ENCODE results near the gene BPIFB6.

The BPIFB6 gene

GRCh38 chr20:33069673-33070072, 38.2 kb downstream of the BPIFB6 start:
- no peak overlapping the region for H3K4me3 ChIP-seq (ENCODE audit: low read depth, low read length)
- H3K9ac ChIP-seq (ENCODE audit: low read length) = no peak overlapping the region
- no peak overlapping the region for H2BK5ac ChIP-seq (ENCODE audit: low read depth, low read length, poor library complexity)
- H4K12ac ChIP-seq (ENCODE audit: low read depth, low read length) = no peak overlapping the region
- no peaks in the 10 kb centered on the region for H3K79me2 ChIP-seq (ENCODE audit: control insufficient read depth, insufficient read depth, low read length, poor library complexity)
- no peak overlapping the region for H4K91ac ChIP-seq (ENCODE audit: low read depth, low read length)
- H3K4me2 ChIP-seq (ENCODE audit: low read length) = no peak overlapping the region
- DNase-seq = no peak
- H3K9me3 ChIP-seq (ENCODE audit: insufficient read depth, low read depth, low read length) = no peaks in the 10 kb centered on the region
- WGBS (ENCODE audit: extremely low coverage, insufficient coverage, insufficient read length) = no CpG with 5 or more reads among the region's 9 CpGs
- H2BK12ac ChIP-seq (ENCODE audit: low read length) = no peak overlapping the region
- H3K23ac ChIP-seq (ENCODE audit: low read length) = no peak overlapping the region
- H3K27ac ChIP-seq (ENCODE audit: low read depth, low read length) = no peak overlapping the region
- H2BK120ac ChIP-seq (ENCODE audit: insufficient read depth, low read length, poor library complexity) = no peak overlapping the region
- H3K27me3 ChIP-seq (ENCODE audit: insufficient read depth, low read length) = no peaks in the 10 kb centered on the region
- no peaks in the 10 kb centered on the region for H3K4me1 ChIP-seq (ENCODE audit: control insufficient read depth in 1 of 2, insufficient read depth in 2 of 2, low read length in 2 of 2)
- no peaks in the 10 kb centered on the region for H3K79me1 ChIP-seq (ENCODE audit: low read length)
- no peak overlapping the region for H3K4ac ChIP-seq (ENCODE audit: low read depth, low read length)
- no peak overlapping the region for H2AFZ ChIP-seq (ENCODE audit: insufficient read depth, low read length, poor library complexity)
- no peak overlapping the region for H2AK5ac ChIP-seq (ENCODE audit: low read length)
- H3K18ac ChIP-seq (ENCODE audit: low read length) = no peak overlapping the region
- no peaks in the 10 kb centered on the region for H3K36me3 ChIP-seq (ENCODE audit: control insufficient read depth in 1 of 2, insufficient read depth in 2 of 2, low read length in 2 of 2)
- no peak overlapping the region for H4K8ac ChIP-seq (ENCODE audit: low read depth, low read length)
- H3K14ac ChIP-seq (ENCODE audit: low read length) = no peak overlapping the region

GRCh38 chr20:33070111-33071053, 38.9 kb downstream of the BPIFB6 start:
- no peaks in the 10 kb centered on the region for H3K36me3 ChIP-seq (ENCODE audit: control insufficient read depth in 1 of 2, insufficient read depth in 2 of 2, low read length in 2 of 2)
- H3K27me3 ChIP-seq (ENCODE audit: insufficient read depth, low read length) = no peaks in the 10 kb centered on the region
- H2AK5ac ChIP-seq (ENCODE audit: low read length) = no peak overlapping the region
- no peak overlapping the region for H4K12ac ChIP-seq (ENCODE audit: low read depth, low read length)
- H3K4me2 ChIP-seq (ENCODE audit: low read length) = no peak overlapping the region
- no peaks in the 10 kb centered on the region for H3K79me1 ChIP-seq (ENCODE audit: low read length)
- no peak overlapping the region for H4K91ac ChIP-seq (ENCODE audit: low read depth, low read length)
- no peak overlapping the region for H3K9ac ChIP-seq (ENCODE audit: low read length)
- no peak overlapping the region for H4K8ac ChIP-seq (ENCODE audit: low read depth, low read length)
- H3K23ac ChIP-seq (ENCODE audit: low read length) = no peak overlapping the region
- no peaks in the 10 kb centered on the region for H3K4me1 ChIP-seq (ENCODE audit: control insufficient read depth in 1 of 2, insufficient read depth in 2 of 2, low read length in 2 of 2)
- whole genome bisulfite sequencing (ENCODE audit: extremely low coverage, insufficient coverage, insufficient read length) = no CpG with 5 or more reads among the region's 19 CpGs
- no peak overlapping the region for H2BK120ac ChIP-seq (ENCODE audit: insufficient read depth, low read length, poor library complexity)
- no peak overlapping the region for H3K4ac ChIP-seq (ENCODE audit: low read depth, low read length)
- no peak overlapping the region for H3K14ac ChIP-seq (ENCODE audit: low read length)
- H3K79me2 ChIP-seq (ENCODE audit: control insufficient read depth, insufficient read depth, low read length, poor library complexity) = no peaks in the 10 kb centered on the region
- H3K4me3 ChIP-seq (ENCODE audit: low read depth, low read length) = no peak overlapping the region
- no peak overlapping the region for H2AFZ ChIP-seq (ENCODE audit: insufficient read depth, low read length, poor library complexity)
- H3K18ac ChIP-seq (ENCODE audit: low read length) = no peak overlapping the region
- H3K9me3 ChIP-seq (ENCODE audit: insufficient read depth, low read depth, low read length) = no peaks in the 10 kb centered on the region
- H2BK5ac ChIP-seq (ENCODE audit: low read depth, low read length, poor library complexity) = no peak overlapping the region
- no peak for DNase-seq
- H2BK12ac ChIP-seq (ENCODE audit: low read length) = no peak overlapping the region
- no peak overlapping the region for H3K27ac ChIP-seq (ENCODE audit: low read depth, low read length)

GRCh38 chr20:33071198-33071597, 39.8 kb downstream of the BPIFB6 start:
- Histone ChIP-seq H3K27ac (ENCODE audit: low read depth, low read length) (no peak overlapping the region), H2AFZ (ENCODE audit: insufficient read depth, low read length, poor library complexity) (no peak overlapping the region), H4K12ac (ENCODE audit: low read depth, low read length) (no peak overlapping the region), H3K23ac (ENCODE audit: low read length) (no peak overlapping the region), H4K91ac (ENCODE audit: low read depth, low read length) (no peak overlapping the region), H3K14ac (ENCODE audit: low read length) (no peak overlapping the region), H2BK5ac (ENCODE audit: low read depth, low read length, poor library complexity) (no peak overlapping the region), H3K4me2 (ENCODE audit: low read length) (no peak overlapping the region), H3K9ac (ENCODE audit: low read length) (no peak overlapping the region), H3K18ac (ENCODE audit: low read length) (no peak overlapping the region), H2AK5ac (ENCODE audit: low read length) (no peak overlapping the region), H3K4me1 (ENCODE audit: control insufficient read depth in 1 of 2, insufficient read depth in 2 of 2, low read length in 2 of 2) (peaks cover 0 to 2% of the 10 kb centered on the region in 2 experiments), H3K36me3 (ENCODE audit: control insufficient read depth in 1 of 2, insufficient read depth in 2 of 2, low read length in 2 of 2) (no peaks in the 10 kb centered on the region), H2BK12ac (ENCODE audit: low read length) (no peak overlapping the region), H3K79me1 (ENCODE audit: low read length) (no peaks in the 10 kb centered on the region), H3K79me2 (ENCODE audit: control insufficient read depth, insufficient read depth, low read length, poor library complexity) (no peaks in the 10 kb centered on the region), H3K9me3 (ENCODE audit: insufficient read depth, low read depth, low read length) (no peaks in the 10 kb centered on the region), H4K8ac (ENCODE audit: low read depth, low read length) (no peak overlapping the region), H2BK120ac (ENCODE audit: insufficient read depth, low read length, poor library complexity) (no peak overlapping the region), H3K27me3 (ENCODE audit: insufficient read depth, low read length) (no peaks in the 10 kb centered on the region), H3K4me3 (ENCODE audit: low read depth, low read length) (no peak overlapping the region), H3K4ac (ENCODE audit: low read depth, low read length) (no peak overlapping the region)
- DNase-seq = no peak
- WGBS (ENCODE audit: extremely low coverage, insufficient coverage, insufficient read length) = no CpG with 5 or more reads among the region's 5 CpGs

- no peak for DNase-seq
- no CpG with 5 or more reads among the region's 4 CpGs for WGBS (ENCODE audit: extremely low coverage, insufficient coverage, insufficient read length)
These were observed 40.9 kb downstream of the BPIFB6 start for GRCh38 chr20:33072362-33072761.

More at GRCh38 chr20:33072362-33072761, 40.9 kb downstream of the BPIFB6 start:
- Histone ChIP-seq H3K36me3 (ENCODE audit: control insufficient read depth in 1 of 2, insufficient read depth in 2 of 2, low read length in 2 of 2) (no peaks in the 10 kb centered on the region), H3K27ac (ENCODE audit: low read depth, low read length) (no peak overlapping the region), H2BK5ac (ENCODE audit: low read depth, low read length, poor library complexity) (no peak overlapping the region), H2BK120ac (ENCODE audit: insufficient read depth, low read length, poor library complexity) (no peak overlapping the region), H3K4me3 (ENCODE audit: low read depth, low read length) (no peak overlapping the region), H4K91ac (ENCODE audit: low read depth, low read length) (no peak overlapping the region), H3K9ac (ENCODE audit: low read length) (no peak overlapping the region), H4K8ac (ENCODE audit: low read depth, low read length) (no peak overlapping the region), H3K14ac (ENCODE audit: low read length) (no peak overlapping the region), H3K4me1 (ENCODE audit: control insufficient read depth in 1 of 2, insufficient read depth in 2 of 2, low read length in 2 of 2) (peaks cover 6 to 9% of the 10 kb centered on the region in 2 experiments), H3K18ac (ENCODE audit: low read length) (no peak overlapping the region), H2AFZ (ENCODE audit: insufficient read depth, low read length, poor library complexity) (no peak overlapping the region), H3K79me2 (ENCODE audit: control insufficient read depth, insufficient read depth, low read length, poor library complexity) (no peaks in the 10 kb centered on the region), H2AK5ac (ENCODE audit: low read length) (no peak overlapping the region), H3K23ac (ENCODE audit: low read length) (no peak overlapping the region), H3K9me3 (ENCODE audit: insufficient read depth, low read depth, low read length) (no peaks in the 10 kb centered on the region), H4K12ac (ENCODE audit: low read depth, low read length) (no peak overlapping the region), H3K27me3 (ENCODE audit: insufficient read depth, low read length) (no peaks in the 10 kb centered on the region), H3K4me2 (ENCODE audit: low read length) (no peak overlapping the region), H3K79me1 (ENCODE audit: low read length) (no peaks in the 10 kb centered on the region), H3K4ac (ENCODE audit: low read depth, low read length) (no peak overlapping the region), H2BK12ac (ENCODE audit: low read length) (no peak overlapping the region)
